H9 (cell line): Measurements from ENCODE around the gene R3HDML. TPM values are rescaled to one million over a fixed set of nuclear protein-coding genes. Genes with fewer than 3 reads are reported as not detected.

Experiments used
- DNase-seq: peaks from one replicate; pipeline ENCODE4 v3.0.0-alpha.2; 2017
- H2AFZ ChIP-seq: one replicate; pipeline ENCODE4 v1.6.1; 2013; ENCODE audit warnings: mild to moderate bottlenecking, low read length, control low read depth, moderate library complexity
- H2AK5ac ChIP-seq: 2 replicates; pipeline ENCODE4 v1.6.1; 2013; ENCODE audit warnings: low read length, control low read depth, mixed read lengths; ENCODE audit not compliant: insufficient read length
- H2BK120ac ChIP-seq: one replicate; pipeline ENCODE4 v1.6.1; 2013; ENCODE audit warnings: low read depth, mild to moderate bottlenecking, low read length, control low read depth, inconsistent platforms; ENCODE audit not compliant: poor library complexity, severe bottlenecking
- H2BK12ac ChIP-seq: 2 replicates; pipeline ENCODE4 v1.6.1; 2013; ENCODE audit warnings: low read length, control low read depth, mixed read lengths, low read depth; ENCODE audit not compliant: insufficient read length
- H2BK15ac ChIP-seq: 2 replicates; pipeline ENCODE4 v1.6.1; 2013; ENCODE audit warnings: low read depth, low read length, control low read depth
- H2BK20ac ChIP-seq: one replicate; pipeline ENCODE4 v1.6.1; 2013; ENCODE audit warnings: low read depth, mild to moderate bottlenecking, low read length, control low read depth, inconsistent platforms; ENCODE audit not compliant: poor library complexity, severe bottlenecking
- H2BK5ac ChIP-seq: 2 replicates; pipeline ENCODE4 v1.6.1; 2013; ENCODE audit warnings: low read length, control low read depth, mixed read lengths; ENCODE audit not compliant: insufficient read length
- H3K14ac ChIP-seq: 2 replicates; pipeline ENCODE4 v1.6.1; 2013; ENCODE audit warnings: low read length, control low read depth; ENCODE audit not compliant: insufficient read depth
- H3K18ac ChIP-seq: 2 replicates; pipeline ENCODE4 v1.6.1; 2013; ENCODE audit warnings: low read depth, mild to moderate bottlenecking, mixed read lengths, low read length, control low read depth; ENCODE audit not compliant: insufficient read length
- H3K23ac ChIP-seq: 2 replicates; pipeline ENCODE4 v1.6.1; 2013; ENCODE audit warnings: low read length, control low read depth, mixed read lengths, low read depth; ENCODE audit not compliant: insufficient read length
- H3K23me2 ChIP-seq: 2 replicates; pipeline ENCODE4 v1.6.1; 2013; ENCODE audit warnings: low read depth, mild to moderate bottlenecking, mixed read lengths, low read length, control low read depth; ENCODE audit not compliant: insufficient read length, poor library complexity, severe bottlenecking
- H3K27ac ChIP-seq: 2 replicates; pipeline ENCODE4 v1.5.1; 2013; ENCODE audit warnings: low read length, control low read depth, mixed read lengths, low read depth; ENCODE audit not compliant: insufficient read length
- H3K27me3 ChIP-seq: 2 replicates; pipeline ENCODE4 v1.6.1; 2013; ENCODE audit warnings: low read length, control low read depth, inconsistent platforms; ENCODE audit not compliant: insufficient read depth
- H3K4ac ChIP-seq: 2 replicates; pipeline ENCODE4 v1.6.1; 2013; ENCODE audit warnings: low read depth, mild to moderate bottlenecking, control low read depth, inconsistent platforms, low read length, moderate library complexity
- H3K4me1 ChIP-seq: 2 replicates; pipeline ENCODE4 v1.6.1; 2013; ENCODE audit warnings: low read length, control low read depth, inconsistent platforms; ENCODE audit not compliant: insufficient read depth
- H3K4me2 ChIP-seq: 2 replicates; pipeline ENCODE4 v1.6.1; 2013; ENCODE audit warnings: low read length, control low read depth, mixed read lengths; ENCODE audit not compliant: insufficient read length, insufficient read depth
- H3K56ac ChIP-seq: 2 replicates; pipeline ENCODE4 v1.6.1; 2013; ENCODE audit warnings: low read depth, mild to moderate bottlenecking, mixed read lengths, low read length, control low read depth; ENCODE audit not compliant: insufficient read length
- H3K79me1 ChIP-seq: 2 replicates; pipeline ENCODE4 v1.6.1; 2013; ENCODE audit warnings: low read depth, mild to moderate bottlenecking, moderate library complexity, low read length, control low read depth, inconsistent platforms; ENCODE audit not compliant: insufficient read depth, poor library complexity, severe bottlenecking
- H3K79me2 ChIP-seq: 2 replicates; pipeline ENCODE4 v1.6.1; 2013; ENCODE audit warnings: low read length, control low read depth, inconsistent platforms; ENCODE audit not compliant: insufficient read depth
- H3K9ac ChIP-seq: 2 replicates; pipeline ENCODE4 v1.6.1; 2013; ENCODE audit warnings: low read length, control low read depth, mixed read lengths; ENCODE audit not compliant: insufficient read length; ENCODE audit errors: extremely low read depth
- H3K9me3 ChIP-seq: one replicate; pipeline ENCODE4 v1.6.1; 2013; ENCODE audit warnings: low read depth, low read length, inconsistent platforms; ENCODE audit not compliant: control insufficient read depth
- H3T11ph ChIP-seq: one replicate; pipeline ENCODE4 v1.6.1; 2013; ENCODE audit warnings: mild to moderate bottlenecking, low read length, control low read depth, inconsistent platforms
- H4K20me1 ChIP-seq: one replicate; pipeline ENCODE4 v1.6.1; 2013; ENCODE audit not compliant: control insufficient read depth, insufficient read length, insufficient read depth
- H4K5ac ChIP-seq: 2 replicates; pipeline ENCODE4 v1.6.1; 2013; ENCODE audit warnings: low read depth, mild to moderate bottlenecking, mixed read lengths, low read length, control low read depth; ENCODE audit not compliant: insufficient read length
- H4K8ac ChIP-seq: replicated peaks from 2 replicates; pipeline ENCODE4 v1.6.1; 2013; ENCODE audit warnings: low read length, control low read depth, mixed read lengths, low read depth; ENCODE audit not compliant: insufficient read length
- H4K91ac ChIP-seq: 2 replicates; pipeline ENCODE4 v1.6.1; 2013; ENCODE audit warnings: low read depth, mild to moderate bottlenecking, moderate library complexity, mixed read lengths, low read length, control low read depth; ENCODE audit not compliant: insufficient read length
- H3K27ac Mint-ChIP-seq, 3 experiments: 2 replicates in 2 of 3; 3 replicates in 1 of 3; pipeline ENCODE4 v1.8.0; 2020 to 2021; ENCODE audit warnings: mixed read lengths in 3 of 3, mild to moderate bottlenecking in 1 of 3, moderate library complexity in 1 of 3
- H3K27me3 Mint-ChIP-seq: 2 replicates; pipeline ENCODE4 v1.8.0; 2021; ENCODE audit warnings: low read depth, mild to moderate bottlenecking, moderate library complexity, mixed read lengths
- H3K36me3 Mint-ChIP-seq, 3 experiments: 2 replicates in 2 of 3; 3 replicates in 1 of 3; pipeline ENCODE4 v1.8.0; 2020 to 2021; ENCODE audit warnings: low read depth in 3 of 3, mixed read lengths in 3 of 3; ENCODE audit not compliant: insufficient read depth in 1 of 3
- H3K4me1 Mint-ChIP-seq, 2 experiments: 2 replicates each; pipeline ENCODE4 v1.8.0; 2020; ENCODE audit warnings: mixed read lengths in 2 of 2
- H3K4me3 Mint-ChIP-seq, 2 experiments: 2 replicates in 1 of 2; 3 replicates in 1 of 2; pipeline ENCODE4 v1.8.0; 2020 to 2021; ENCODE audit warnings: mild to moderate bottlenecking in 2 of 2, mixed read lengths in 2 of 2, moderate library complexity in 1 of 2
- H3K9me3 Mint-ChIP-seq, 2 experiments: 2 replicates in 1 of 2; 3 replicates in 1 of 2; pipeline ENCODE4 v1.8.0; 2020; ENCODE audit warnings: mild to moderate bottlenecking in 2 of 2, mixed read lengths in 2 of 2, moderate library complexity in 1 of 2
- CTCF ChIP-seq: fragments of 200-600 bp; sonication (generic); conservative IDR thresholded peaks from 3 replicates; pipeline ENCODE4 v1.8.0; 2021; ENCODE audit warnings: antibody characterized with exemption, mild to moderate bottlenecking
- WGBS: extraction: QIAGEN DNeasy Blood & Tissue Kit; methylation state at CpG from one replicate; pipeline ENCODE4 v1.1.7; 2013; ENCODE audit warnings: missing lambda C conversion rate, low lambda C conversion rate, mixed read lengths; ENCODE audit not compliant: insufficient read length; ENCODE audit errors: extremely low coverage; 5-methylcytosine and 5-hydroxymethylcytosine counted together
- total RNA-seq: library from RNA; stranded (reverse); gene quantifications from 2 replicates; pipeline ENCODE4 v1.2.1, GENCODE V29; 2021

The R3HDML gene
- total RNA-seq, 1 experiment from 2014 or later, result not detected

GRCh38 chr20:44291754-44292153 lies 45.1 kb upstream of the R3HDML start:
- Histone ChIP-seq H3K18ac (no peak overlapping the region), H3K27ac (no peak overlapping the region), H3T11ph (no peak overlapping the region), H4K91ac (no peak overlapping the region), H2BK12ac (no peak overlapping the region), H3K9me3 (no peaks in the 10 kb centered on the region), H4K20me1 (no peaks in the 10 kb centered on the region), H3K79me2 (no peaks in the 10 kb centered on the region), H3K9ac (no peak overlapping the region), H3K23ac (no peak overlapping the region), H3K4me2 (no peak overlapping the region), H2BK120ac (no peak overlapping the region), H2BK15ac (no peak overlapping the region), H3K27me3 (no peaks in the 10 kb centered on the region), H3K4me1 (no peaks in the 10 kb centered on the region), H3K56ac (no peak overlapping the region), H3K79me1 (no peaks in the 10 kb centered on the region), H4K8ac (no peak overlapping the region), H2BK20ac (no peak overlapping the region), H2AFZ (no peak overlapping the region), H2BK5ac (no peak overlapping the region), H3K23me2 (no peaks in the 10 kb centered on the region), H3K14ac (no peak overlapping the region), H2AK5ac (no peak overlapping the region), H3K4ac (no peak overlapping the region), H4K5ac (no peak overlapping the region)
- DNase-seq, result no peak
- Mint-ChIP-seq H3K4me1 (peaks cover 2 to 3% of the 10 kb centered on the region in 2 experiments), H3K27ac (peak overlapping the region in 1 of 3 experiments; percentile 68; a peak in 1 of 7 replicates), H3K4me3 (no peak overlapping the region), H3K36me3 (no peaks in the 10 kb centered on the region; a peak in 1 of 7 replicates), H3K27me3 (no peaks in the 10 kb centered on the region; the same call in 1 of the 2 replicates), H3K9me3 (peaks cover 0 to 8% of the 10 kb centered on the region in 2 experiments; a peak in 4 of 5 replicates)
- no peak for TF ChIP-seq CTCF
- no CpG with 5 or more reads among the region's 7 CpGs for WGBS
